SK-N-MC (cell line): ENCODE measurements around the gene CACNG7.

Source experiments
- DNase-seq: peaks from one replicate; pipeline ENCODE4 v3.0.0-alpha.2; 2011; ENCODE audit warnings: low read depth, low spot score
- H3K27ac ChIP-seq: fragments of 200-600 bp; sonication (generic); 2 replicates; pipeline ENCODE4 v1.5.1; 2016; ENCODE audit warnings: mixed run types
- H3K36me3 ChIP-seq: fragments of 200-600 bp; sonication (generic); 2 replicates; pipeline ENCODE4 v1.6.1; 2017; ENCODE audit warnings: antibody characterized with exemption, low read length, mixed read lengths; ENCODE audit not compliant: insufficient read depth
- H3K4me3 ChIP-seq: fragments of 200-600 bp; sonication (generic); 2 replicates; pipeline ENCODE4 v1.5.1; 2016
- H3K9ac ChIP-seq: fragments of 200-600 bp; sonication (generic); 2 replicates; pipeline ENCODE4 v1.8.0; 2017; ENCODE audit warnings: mixed run types, mixed read lengths; ENCODE audit not compliant: insufficient read length
- H3K9me3 ChIP-seq: fragments of 200-600 bp; sonication (generic); 2 replicates; pipeline ENCODE4 v1.6.1; 2017; ENCODE audit warnings: low read depth, mild to moderate bottlenecking, antibody characterized with exemption, low read length, moderate library complexity, mixed read lengths
- EZH2 ChIP-seq: fragments of 200-600 bp; sonication (generic); IDR thresholded peaks from one replicate; pipeline ENCODE4 v1.6.1; 2017; ENCODE audit warnings: antibody characterized with exemption
- FOXP2 ChIP-seq: optimal IDR thresholded peaks from 2 replicates; pipeline ENCODE3; 2011; ENCODE audit warnings: mild to moderate bottlenecking, moderate library complexity; ENCODE audit not compliant: insufficient read depth; ENCODE audit errors: extremely low read length, control extremely low read depth
- POLR2AphosphoS5 ChIP-seq: IDR thresholded peaks from 2 replicates; pipeline ENCODE4 v1.6.1; 2012; ENCODE audit warnings: mild to moderate bottlenecking, low read depth, low read length, borderline replicate concordance

The CACNG7 gene

GRCh38 chr19:53978975-53979801, 70.1 kb downstream of the CACNG7 start:
- no peaks in the 10 kb centered on the region for H3K9me3 ChIP-seq
- H3K4me3 ChIP-seq = peak overlapping the region; percentile 74
- no peak for DNase-seq
- no peak overlapping the region for H3K27ac ChIP-seq
- no peaks in the 10 kb centered on the region for H3K36me3 ChIP-seq
- H3K9ac ChIP-seq = peak overlapping the region; percentile 55
- no peak for TF ChIP-seq FOXP2
- TF ChIP-seq EZH2 = no peak
- no peak for TF ChIP-seq POLR2AphosphoS5

- Histone ChIP-seq H3K9ac (no peak overlapping the region), H3K4me3 (peak overlapping the region; percentile 61), H3K9me3 (no peaks in the 10 kb centered on the region), H3K36me3 (no peaks in the 10 kb centered on the region), H3K27ac (no peak overlapping the region)
- no peak for DNase-seq
- TF ChIP-seq FOXP2 = no peak
- TF ChIP-seq EZH2 = no peak
- TF ChIP-seq POLR2AphosphoS5 = no peak
Observed at GRCh38 chr19:53980539-53981375, 71.7 kb downstream of the CACNG7 start.

- Histone ChIP-seq H3K27ac (no peak overlapping the region), H3K4me3 (no peak overlapping the region), H3K9ac (no peak overlapping the region), H3K9me3 (no peaks in the 10 kb centered on the region), H3K36me3 (no peaks in the 10 kb centered on the region)
- no peak for DNase-seq
- TF ChIP-seq FOXP2 (no peak), POLR2AphosphoS5 (no peak), EZH2 (no peak)
Observed at GRCh38 chr19:53981376-53981951, 72.4 kb downstream of the CACNG7 start.

- TF ChIP-seq FOXP2 (no peak), POLR2AphosphoS5 (no peak), EZH2 (no peak)
- Histone ChIP-seq H3K9me3 (no peaks in the 10 kb centered on the region), H3K9ac (no peak overlapping the region), H3K27ac (no peak overlapping the region), H3K36me3 (no peaks in the 10 kb centered on the region), H3K4me3 (no peak overlapping the region)
- no peak for DNase-seq
Observed at GRCh38 chr19:53982001-53982451, 72.9 kb downstream of the CACNG7 start.

- Histone ChIP-seq H3K9ac (no peak overlapping the region), H3K27ac (no peak overlapping the region), H3K4me3 (no peak overlapping the region), H3K9me3 (no peaks in the 10 kb centered on the region), H3K36me3 (no peaks in the 10 kb centered on the region)
- no peak for DNase-seq
- TF ChIP-seq EZH2 (no peak), FOXP2 (no peak), POLR2AphosphoS5 (no peak)
Observed at GRCh38 chr19:53982611-53983010, 73.5 kb downstream of the CACNG7 start.

- no peak for DNase-seq
- no peaks in the 10 kb centered on the region for H3K9me3 ChIP-seq
- H3K4me3 ChIP-seq = no peak overlapping the region
- H3K27ac ChIP-seq = no peak overlapping the region
- no peaks in the 10 kb centered on the region for H3K36me3 ChIP-seq
- H3K9ac ChIP-seq = no peak overlapping the region
- TF ChIP-seq EZH2 = no peak
- TF ChIP-seq POLR2AphosphoS5 = no peak
- no peak for TF ChIP-seq FOXP2
Observed at GRCh38 chr19:53983457-53984289, 74.6 kb downstream of the CACNG7 start.

GRCh38 chr19:53985863-53986262, 76.8 kb downstream of the CACNG7 start:
- H3K9ac ChIP-seq = no peak overlapping the region
- no peaks in the 10 kb centered on the region for H3K9me3 ChIP-seq
- H3K27ac ChIP-seq = no peak overlapping the region
- DNase-seq = no peak
- no peaks in the 10 kb centered on the region for H3K36me3 ChIP-seq
- TF ChIP-seq EZH2 (no peak), POLR2AphosphoS5 (no peak), FOXP2 (no peak)
- H3K4me3 ChIP-seq = no peak overlapping the region
